GM23248 (cell line): ENCODE results near the gene CLPTM1. TPM values are rescaled to one million over a fixed set of nuclear protein-coding genes. Genes with fewer than 3 reads are reported as not detected.

Experiments
- DNase-seq: peaks from one replicate; pipeline ENCODE4 v3.0.0-alpha.2; 2015
- H2AFZ ChIP-seq: fragments of 200-600 bp; sonication (generic); 2 replicates; pipeline ENCODE4 v1.6.1; 2016; ENCODE audit warnings: antibody characterized with exemption
- H3F3A ChIP-seq: fragments of 200-600 bp; sonication (generic); 2 replicates; pipeline ENCODE4 v1.6.1; 2016; ENCODE audit warnings: mild to moderate bottlenecking, antibody characterized with exemption, mixed run types; ENCODE audit not compliant: insufficient read depth
- H3K27ac ChIP-seq: fragments of 200-600 bp; sonication (generic); 2 replicates; pipeline ENCODE4 v1.5.1; 2016; ENCODE audit warnings: mild to moderate bottlenecking
- H3K27me3 ChIP-seq: fragments of 200-600 bp; sonication (generic); replicated peaks from 2 replicates; pipeline ENCODE4 v1.6.1; 2016; ENCODE audit warnings: mild to moderate bottlenecking; ENCODE audit not compliant: insufficient read depth
- H3K36me3 ChIP-seq: fragments of 200-600 bp; sonication (generic); 2 replicates; pipeline ENCODE4 v1.6.1; 2016; ENCODE audit warnings: low read depth, mild to moderate bottlenecking
- H3K4me1 ChIP-seq: fragments of 200-600 bp; sonication (generic); 2 replicates; pipeline ENCODE4 v1.6.1; 2016; ENCODE audit warnings: mild to moderate bottlenecking; ENCODE audit not compliant: insufficient read depth
- H3K4me2 ChIP-seq: fragments of 200-600 bp; sonication (generic); one replicate; pipeline ENCODE4 v1.6.1; 2016; ENCODE audit warnings: mild to moderate bottlenecking; ENCODE audit not compliant: unreplicated experiment
- H3K4me3 ChIP-seq: fragments of 200-600 bp; sonication (generic); 2 replicates; pipeline ENCODE4 v1.5.1; 2016; ENCODE audit warnings: mild to moderate bottlenecking
- H3K79me2 ChIP-seq: fragments of 200-600 bp; sonication (generic); 2 replicates; pipeline ENCODE4 v1.6.1; 2016; ENCODE audit warnings: mild to moderate bottlenecking; ENCODE audit not compliant: insufficient read depth
- H3K9ac ChIP-seq: fragments of 200-600 bp; sonication (generic); 2 replicates; pipeline ENCODE4 v1.6.1; 2016; ENCODE audit warnings: mild to moderate bottlenecking
- H3K9me2 ChIP-seq: fragments of 200-600 bp; sonication (generic); 2 replicates; pipeline ENCODE4 v1.6.1; 2016; ENCODE audit warnings: mixed run types, mild to moderate bottlenecking, moderate library complexity; ENCODE audit not compliant: insufficient read depth
- H3K9me3 ChIP-seq: fragments of 200-600 bp; sonication (generic); one replicate; pipeline ENCODE4 v1.6.1; 2017; ENCODE audit warnings: low read depth
- H4K20me1 ChIP-seq: fragments of 200-600 bp; sonication (generic); 2 replicates; pipeline ENCODE4 v1.6.0; 2016; ENCODE audit not compliant: insufficient read depth
- EZH2 ChIP-seq: fragments of 200-600 bp; sonication (generic); IDR thresholded peaks from 2 replicates; pipeline ENCODE4 v1.6.1; 2018; ENCODE audit warnings: antibody characterized with exemption, mild to moderate bottlenecking; ENCODE audit not compliant: insufficient read depth, poor library complexity, severe bottlenecking
- EZH2phosphoT487 ChIP-seq: fragments of 200-600 bp; sonication (generic); IDR thresholded peaks from 2 replicates; pipeline ENCODE4 v1.6.1; 2018; ENCODE audit warnings: antibody characterized with exemption, moderate library complexity, mild to moderate bottlenecking, low read depth; ENCODE audit not compliant: insufficient read depth
- WGBS, 2 experiments: methylation state at CpG; one replicate each; pipeline ENCODE4 v1.1.6; 2015 to 2017; ENCODE audit warnings: low lambda C conversion rate in 2 of 2, low coverage in 1 of 2; ENCODE audit errors: missing lambda C conversion rate in 2 of 2; 5-methylcytosine and 5-hydroxymethylcytosine counted together
- in situ Hi-C: fragments of 300-500 bp; cut with MboI; formaldehyde crosslinking; loops from 2 replicates; pipeline ENCODE4 v1.15.0; 2020
- polyA plus RNA-seq: library from polyadenylated mRNA; unstranded; fragments of >200 nt; fragmentation: Nextera tagmentation; extraction: Ambion mirVana; gene quantifications from 2 replicates; pipeline ENCODE4 v1.2.1, GENCODE V29; 2016
- total RNA-seq: library from RNA; depleted of rRNA; stranded (reverse); fragments of >200 nt; shearing (Covaris generic); gene quantifications from 2 replicates; pipeline ENCODE4 v1.2.3, GENCODE V29; 2014

Gene CLPTM1
- total and polyA plus RNA-seq, 2 experiments from 2014 or later, result 40.5 to 103 TPM

GRCh38 chr19:44951179-44952159, 3.7 kb upstream of the CLPTM1 start:
- peak overlapping the region; percentile 78 for H2AFZ ChIP-seq
- peaks cover 5% of the 10 kb centered on the region for H3K4me1 ChIP-seq
- no peak overlapping the region for H3K4me3 ChIP-seq
- H3K79me2 ChIP-seq, result peaks cover 24% of the 10 kb centered on the region
- peak; percentile 86 for DNase-seq
- no peaks in the 10 kb centered on the region for H3K9me3 ChIP-seq
- 38 to 46% methylated on average over 12 to 13 of the region's 13 CpGs for WGBS, 2 experiments
- no peak for TF ChIP-seq EZH2
- TF ChIP-seq EZH2phosphoT487, result no peak
- H3K9ac ChIP-seq, result peak overlapping the region; percentile 24; the same call in 1 of the 2 replicates
- H3F3A ChIP-seq, result peaks cover 10% of the 10 kb centered on the region
- H3K4me2 ChIP-seq, result peak overlapping the region; percentile 77
- no peaks in the 10 kb centered on the region for H3K36me3 ChIP-seq
- in situ Hi-C loops, result no loop called here
- no peak overlapping the region for H3K27ac ChIP-seq
- H4K20me1 ChIP-seq, result no peaks in the 10 kb centered on the region
- no peaks in the 10 kb centered on the region for H3K9me2 ChIP-seq
- H3K27me3 ChIP-seq, result no peaks in the 10 kb centered on the region

- H3F3A ChIP-seq, result peaks cover 13% of the 10 kb centered on the region
- no peaks in the 10 kb centered on the region for H3K9me2 ChIP-seq
- H3K27me3 ChIP-seq, result no peaks in the 10 kb centered on the region
- peaks cover 52% of the 10 kb centered on the region for H3K79me2 ChIP-seq
- H4K20me1 ChIP-seq, result no peaks in the 10 kb centered on the region; the same call in 1 of the 2 replicates
- TF ChIP-seq EZH2phosphoT487 (no peak), EZH2 (no peak)
- peak overlapping the region; percentile 95 for H3K9ac ChIP-seq
- WGBS, 2 experiments, result 35 to 39% methylated on average over 11 to 13 of the region's 13 CpGs
- no peaks in the 10 kb centered on the region for H3K36me3 ChIP-seq
- H3K27ac ChIP-seq, result peak overlapping the region; percentile 83
- DNase-seq, result no peak
- peak overlapping the region; percentile 96 for H2AFZ ChIP-seq
- peaks cover 18% of the 10 kb centered on the region for H3K4me1 ChIP-seq
- H3K4me2 ChIP-seq, result peak overlapping the region; percentile 99
- H3K4me3 ChIP-seq, result peak overlapping the region; percentile 93
- H3K9me3 ChIP-seq, result no peaks in the 10 kb centered on the region
- in situ Hi-C loops, result no loop called here
Measured at GRCh38 chr19:44954278-44954648, 917 bp upstream of the CLPTM1 start.

DNA sequence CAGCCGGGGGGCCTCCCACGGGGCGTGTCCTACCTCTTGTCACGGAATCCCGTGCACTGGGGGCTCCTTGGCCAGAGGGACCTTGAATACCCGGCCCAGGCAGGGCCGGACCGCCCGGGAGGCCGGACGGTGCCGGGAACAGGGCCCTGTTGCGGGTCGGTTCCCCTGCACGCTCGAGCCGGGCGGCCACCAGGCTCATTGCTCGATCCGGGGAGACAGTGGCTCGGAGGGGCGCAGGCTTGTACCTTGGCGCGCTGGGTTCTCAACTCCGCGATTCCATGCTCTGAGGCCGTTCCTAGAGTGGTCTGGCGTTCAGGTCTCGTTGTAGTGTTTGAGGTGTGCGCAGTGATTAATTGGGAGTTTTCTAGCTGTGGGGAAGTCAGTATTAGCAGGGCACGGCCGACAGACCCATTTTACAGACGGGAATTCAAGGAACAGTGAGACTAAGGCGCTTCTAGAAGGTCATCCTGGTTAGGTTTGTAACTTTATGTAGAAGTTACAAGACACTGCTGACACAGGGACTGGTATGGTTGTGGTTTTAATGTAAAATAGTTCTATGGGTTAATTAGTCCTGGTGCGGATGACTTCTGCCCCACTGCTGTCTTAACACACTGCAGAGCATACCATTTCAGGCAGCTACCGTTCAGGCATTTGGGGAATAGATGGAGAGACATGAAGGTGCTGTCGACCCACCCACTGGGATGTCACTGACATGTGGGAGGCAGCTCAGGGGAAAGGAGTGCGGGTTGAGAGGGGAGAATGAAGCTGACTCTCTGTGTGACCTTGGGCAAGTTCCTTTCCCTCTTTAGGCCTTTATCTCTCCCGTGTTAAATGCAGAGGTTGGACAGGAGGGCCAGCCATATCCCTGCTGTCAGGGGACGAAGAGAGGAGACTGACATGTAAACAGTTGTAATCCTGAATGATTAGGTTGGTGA, 592 bp downstream of the CLPTM1 start:
- Histone ChIP-seq H3K9me2 (no peaks in the 10 kb centered on the region), H3K27me3 (no peaks in the 10 kb centered on the region), H3K4me3 (peak overlapping the region; percentile 93), H4K20me1 (no peaks in the 10 kb centered on the region; the same call in 1 of the 2 replicates), H3K9ac (peak overlapping the region; percentile 95), H3K36me3 (no peaks in the 10 kb centered on the region), H3K4me2 (peak overlapping the region; percentile 93), H3K9me3 (no peaks in the 10 kb centered on the region), H3F3A (peaks cover 13% of the 10 kb centered on the region), H3K4me1 (peaks cover 18% of the 10 kb centered on the region), H3K79me2 (peaks cover 67% of the 10 kb centered on the region), H2AFZ (peak overlapping the region; percentile 96), H3K27ac (peak overlapping the region; percentile 83)
- TF ChIP-seq EZH2phosphoT487 (no peak), EZH2 (no peak)
- DNase-seq, result peak; percentile 40
- 3% methylated on average over 35 to 37 of the region's 40 CpGs for WGBS, 2 experiments
- in situ Hi-C loops, result no loop called here

GRCh38 chr19:44957526-44957925, 2.3 kb downstream of the CLPTM1 start:
- H3K9me2 ChIP-seq, result no peaks in the 10 kb centered on the region
- H3K27ac ChIP-seq, result 0 out of 2 replicates have a peak overlapping the region, but pooled peaks have one; percentile 83
- in situ Hi-C loops, result no loop called here
- H3K9me3 ChIP-seq, result no peaks in the 10 kb centered on the region
- H3K4me1 ChIP-seq, result peaks cover 18% of the 10 kb centered on the region
- TF ChIP-seq EZH2, result no peak
- TF ChIP-seq EZH2phosphoT487, result no peak
- 0 out of 2 replicates have a peak, but pooled peaks cover 3% of the 10 kb centered on the region for H3K36me3 ChIP-seq
- H3K79me2 ChIP-seq, result peaks cover 85% of the 10 kb centered on the region
- WGBS, 2 experiments, result 62 to 70% methylated on average over 7 of the region's 7 CpGs
- H3F3A ChIP-seq, result peaks cover 13% of the 10 kb centered on the region
- H3K4me2 ChIP-seq, result peak overlapping the region; percentile 93
- H3K27me3 ChIP-seq, result no peaks in the 10 kb centered on the region
- H3K4me3 ChIP-seq, result no peak overlapping the region
- peak; percentile 45 for DNase-seq
- H3K9ac ChIP-seq, result peak overlapping the region; percentile 95
- H2AFZ ChIP-seq, result no peak overlapping the region
- H4K20me1 ChIP-seq, result no peaks in the 10 kb centered on the region; the same call in 1 of the 2 replicates
